Esophagus squamous epithelium (tissue), 5 donors: ENCODE measurements around the gene PHLDB2. TPM values are rescaled to one million over a fixed set of nuclear protein-coding genes. Genes with fewer than 3 reads are reported as not detected.

ENCODE experiments used
- DNase-seq: peaks from one replicate; lab custom pipeline; 2025; lab: John Stamatoyannopoulos, UW
- H3K27ac ChIP-seq, 4 donors: fragments of 200-600 bp; sonication (generic); one replicate each; pipeline ENCODE4 v1.5.1; 2016 to 2019; ENCODE audit warnings: mild to moderate bottlenecking in 1 of 4
- H3K27me3 ChIP-seq, 4 donors: fragments of 200-600 bp; sonication (generic); 1 replicate in 3 of 4; 2 replicates in 1 of 4; pipeline versions ENCODE4 v1.5.1 to v1.6.0; 2017 to 2021; ENCODE audit warnings: antibody characterized with exemption in 1 of 4
- H3K36me3 ChIP-seq, 3 donors: fragments of 200-600 bp; sonication (generic); one replicate each; pipeline ENCODE4 v1.5.1; 2016 to 2019
- H3K4me1 ChIP-seq, 3 donors: fragments of 200-600 bp; sonication (generic); one replicate each; pipeline ENCODE4 v1.5.1; 2017 to 2019
- H3K4me3 ChIP-seq, 4 donors: fragments of 200-600 bp; sonication (generic); 1 replicate in 3 of 4; 2 replicates in 1 of 4; pipeline ENCODE4 v1.5.1; 2016 to 2019; ENCODE audit warnings: mild to moderate bottlenecking in 2 of 4, moderate library complexity in 1 of 4
- H3K9me3 ChIP-seq, 3 donors: fragments of 200-600 bp; sonication (generic); one replicate each; pipeline ENCODE4 v1.5.1; 2016 to 2019
- POLR2A ChIP-seq, 4 donors: fragments of 450-650 bp; IDR thresholded peaks; one replicate each; pipeline ENCODE4 v1.6.1; 2017; ENCODE audit warnings: antibody characterized with exemption in 4 of 4, mild to moderate bottlenecking in 4 of 4, moderate library complexity in 3 of 4
- WGBS, 2 donors: methylation state at CpG; one replicate each; pipeline ENCODE4 v1.1.5; 2018; 5-methylcytosine and 5-hydroxymethylcytosine counted together
- intact Hi-C: fragments of 100-400 bp; cut with DNase I; formaldehyde crosslinking; loops from one replicate; pipeline ENCODE4 v1.15.0; 2022
- total RNA-seq, 4 donors: library from RNA; depleted of rRNA; stranded (reverse); fragments of >200 nt; gene quantifications; one replicate each; pipeline ENCODE4 v1.1.0, GENCODE V29; 2016
- TF ChIP-seq, protein P1 (sequence below), 6 experiments: fragments of 450-650 bp in 4 of 6; fragments of 200-600 bp in 2 of 6; sonication (generic) in 2 of 6; IDR thresholded peaks; one replicate each; pipeline ENCODE4 v1.5.1; 2016 to 2019; ENCODE audit warnings: antibody characterized with exemption in 6 of 6, mild to moderate bottlenecking in 4 of 6, moderate library complexity in 4 of 6
- donor health status: DM: yes; HTN: yes; CAD: no.

Gene PHLDB2
- total RNA-seq, 4 donors from 2014 or later, result 5.6 to 37.8 (median 19.2) TPM

DNA sequence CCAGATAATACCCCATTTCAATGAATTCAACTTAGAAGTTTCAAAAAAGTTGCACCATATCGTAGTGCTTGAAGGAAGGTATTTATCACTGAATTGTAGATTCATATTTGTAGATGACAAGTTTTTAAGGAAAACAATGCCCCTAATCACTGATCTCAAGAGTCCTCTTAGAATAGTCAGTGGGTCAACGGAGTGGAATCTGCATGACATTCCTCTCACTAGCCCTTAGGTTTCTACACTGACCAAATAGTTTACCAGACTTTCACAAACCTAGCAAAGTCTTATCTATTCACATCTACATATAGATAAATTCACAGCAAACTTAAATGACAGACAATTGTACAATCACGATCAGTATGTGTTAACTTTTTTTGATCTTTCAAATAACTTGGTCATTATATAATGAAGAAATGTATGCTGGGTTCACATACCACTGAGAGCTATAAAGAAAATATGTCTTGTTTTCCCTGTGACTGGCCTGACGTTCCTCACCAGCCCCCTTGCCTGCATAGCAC is 35.7 kb upstream of the PHLDB2 start:
- DNase-seq, result no peak
- no peaks in the 10 kb centered on the region for H3K4me1 ChIP-seq
- WGBS, 2 donors, result 92 to 96% methylated on average over 4 of the region's 4 CpGs
- H3K9me3 ChIP-seq, result peaks cover 0 to 9% (median 0%) of the 10 kb centered on the region in 3 donors
- H3K36me3 ChIP-seq, result no peaks in the 10 kb centered on the region
- H3K27ac ChIP-seq, result no peak overlapping the region
- no peak overlapping the region for H3K4me3 ChIP-seq
- no peak for TF ChIP-seq POLR2A (IDR thresholded peaks at IDR 0.05)
- TF ChIP-seq, protein P1, sequence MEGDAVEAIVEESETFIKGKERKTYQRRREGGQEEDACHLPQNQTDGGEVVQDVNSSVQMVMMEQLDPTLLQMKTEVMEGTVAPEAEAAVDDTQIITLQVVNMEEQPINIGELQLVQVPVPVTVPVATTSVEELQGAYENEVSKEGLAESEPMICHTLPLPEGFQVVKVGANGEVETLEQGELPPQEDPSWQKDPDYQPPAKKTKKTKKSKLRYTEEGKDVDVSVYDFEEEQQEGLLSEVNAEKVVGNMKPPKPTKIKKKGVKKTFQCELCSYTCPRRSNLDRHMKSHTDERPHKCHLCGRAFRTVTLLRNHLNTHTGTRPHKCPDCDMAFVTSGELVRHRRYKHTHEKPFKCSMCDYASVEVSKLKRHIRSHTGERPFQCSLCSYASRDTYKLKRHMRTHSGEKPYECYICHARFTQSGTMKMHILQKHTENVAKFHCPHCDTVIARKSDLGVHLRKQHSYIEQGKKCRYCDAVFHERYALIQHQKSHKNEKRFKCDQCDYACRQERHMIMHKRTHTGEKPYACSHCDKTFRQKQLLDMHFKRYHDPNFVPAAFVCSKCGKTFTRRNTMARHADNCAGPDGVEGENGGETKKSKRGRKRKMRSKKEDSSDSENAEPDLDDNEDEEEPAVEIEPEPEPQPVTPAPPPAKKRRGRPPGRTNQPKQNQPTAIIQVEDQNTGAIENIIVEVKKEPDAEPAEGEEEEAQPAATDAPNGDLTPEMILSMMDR (IDR thresholded peaks at IDR 0.05), result no peak
- no peaks in the 10 kb centered on the region for H3K27me3 ChIP-seq
- intact Hi-C loops, result no loop called here

DNA sequence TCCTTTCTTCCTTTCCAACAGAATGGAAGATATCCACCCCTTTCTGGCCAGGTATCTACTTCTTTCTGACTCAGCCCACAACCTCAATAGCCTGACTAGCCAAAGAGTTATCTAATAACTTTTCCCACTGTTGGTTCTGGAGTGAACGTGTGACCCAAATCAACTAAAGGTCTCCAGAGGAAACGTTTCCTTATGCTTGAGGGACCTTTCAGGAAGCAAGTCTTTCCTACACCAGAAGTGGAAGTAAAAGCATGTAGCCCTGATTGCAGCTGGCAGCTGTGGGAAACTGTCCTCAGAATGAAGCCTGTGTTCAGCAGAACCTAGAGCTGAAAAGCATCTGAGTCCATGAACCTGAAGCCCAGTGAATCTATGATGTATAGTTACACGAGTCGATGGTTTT is 34.7 kb upstream of the PHLDB2 start:
- intact Hi-C loops, result no loop called here
- WGBS, 2 donors, result 65 to 83% methylated on average over 4 of the region's 4 CpGs
- H3K9me3 ChIP-seq, result peaks cover 0 to 9% (median 0%) of the 10 kb centered on the region in 3 donors
- no peaks in the 10 kb centered on the region for H3K4me1 ChIP-seq
- H3K27ac ChIP-seq, result no peak overlapping the region
- no peaks in the 10 kb centered on the region for H3K27me3 ChIP-seq
- TF ChIP-seq POLR2A (IDR thresholded peaks at IDR 0.05), result no peak
- TF ChIP-seq, protein P1 (IDR thresholded peaks at IDR 0.05), result no peak
- H3K36me3 ChIP-seq, result no peaks in the 10 kb centered on the region
- no peak for DNase-seq
- no peak overlapping the region for H3K4me3 ChIP-seq

DNA sequence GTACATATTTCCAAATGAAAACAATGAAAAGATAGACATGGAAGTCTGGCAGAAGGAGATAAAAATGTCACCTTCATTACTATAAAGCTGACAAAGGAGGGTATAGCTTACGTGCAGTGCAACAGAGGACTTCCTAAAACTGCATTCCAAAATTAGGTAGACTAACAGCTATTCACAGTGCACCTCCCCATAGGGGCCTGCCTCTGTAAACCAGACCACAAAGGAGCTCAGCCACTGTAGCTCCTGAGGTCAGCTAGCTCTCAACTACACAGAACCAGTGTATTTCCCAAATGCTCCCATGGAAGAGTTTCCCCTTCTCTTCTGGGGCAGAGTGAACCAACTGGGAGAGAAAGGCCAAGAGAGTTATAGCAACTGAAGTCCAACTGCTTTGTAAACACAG is 31.2 kb upstream of the PHLDB2 start:
- no peaks in the 10 kb centered on the region for H3K27me3 ChIP-seq
- H3K4me1 ChIP-seq, result no peaks in the 10 kb centered on the region
- no peak overlapping the region for H3K27ac ChIP-seq
- H3K9me3 ChIP-seq, result no peaks in the 10 kb centered on the region
- DNase-seq, result no peak
- WGBS, 2 donors, result 83 to 100% methylated on average over 1 of the region's 1 CpG
- H3K4me3 ChIP-seq, result no peak overlapping the region
- intact Hi-C loops, result no loop called here
- no peak for TF ChIP-seq POLR2A (IDR thresholded peaks at IDR 0.05)
- TF ChIP-seq, protein P1 (IDR thresholded peaks at IDR 0.05), result no peak
- H3K36me3 ChIP-seq, result no peaks in the 10 kb centered on the region

DNA sequence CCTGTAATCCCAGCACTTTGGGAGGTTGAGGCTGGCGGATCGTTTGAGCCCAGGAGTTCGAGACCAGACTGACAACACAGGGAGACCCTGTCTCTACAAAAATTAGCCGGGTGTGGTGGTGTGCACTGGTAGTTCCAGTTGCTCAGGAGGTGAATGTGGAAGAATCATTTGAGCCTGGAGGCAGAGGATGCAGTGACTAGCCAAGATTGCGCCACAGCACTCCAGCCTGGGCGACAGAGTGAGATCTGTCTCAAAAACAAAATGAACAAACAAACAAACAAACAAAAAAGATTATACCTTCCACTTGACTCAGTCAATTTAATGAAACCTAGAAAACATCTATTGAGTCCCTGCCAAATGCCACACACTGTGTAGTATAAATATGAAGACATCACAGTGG is 30.5 kb upstream of the PHLDB2 start:
- WGBS, 2 donors, result 87 to 93% methylated on average over 6 of the region's 6 CpGs
- Histone ChIP-seq H3K27me3 (no peaks in the 10 kb centered on the region), H3K4me3 (no peak overlapping the region), H3K9me3 (no peaks in the 10 kb centered on the region), H3K36me3 (no peaks in the 10 kb centered on the region), H3K27ac (no peak overlapping the region), H3K4me1 (no peaks in the 10 kb centered on the region)
- intact Hi-C loops, result no loop called here
- TF ChIP-seq, protein P1 (IDR thresholded peaks at IDR 0.05), result no peak
- TF ChIP-seq POLR2A (IDR thresholded peaks at IDR 0.05), result no peak
- DNase-seq, result no peak

DNA sequence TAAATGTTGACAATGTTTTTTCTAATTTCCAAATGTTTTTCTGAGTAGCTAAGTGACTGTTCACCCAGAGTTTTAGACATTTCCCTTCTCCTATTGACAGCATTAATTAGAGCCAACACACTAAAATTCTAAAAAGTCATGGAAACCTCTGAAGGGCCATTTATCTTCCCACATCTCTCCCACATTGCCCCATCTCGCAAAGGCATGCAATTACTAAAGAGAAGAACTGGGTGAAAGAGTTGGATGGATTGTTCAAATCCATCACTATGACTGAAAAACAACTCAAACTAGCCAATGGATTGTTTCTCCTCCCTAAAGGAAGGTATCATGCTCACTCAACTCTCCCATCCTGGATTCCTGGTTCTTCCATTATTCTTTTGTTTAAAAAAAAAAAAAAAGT is 30.0 kb upstream of the PHLDB2 start:
- intact Hi-C loops, result no loop called here
- Histone ChIP-seq H3K27ac (no peak overlapping the region), H3K36me3 (no peaks in the 10 kb centered on the region), H3K27me3 (no peaks in the 10 kb centered on the region), H3K4me1 (no peaks in the 10 kb centered on the region), H3K9me3 (no peaks in the 10 kb centered on the region), H3K4me3 (no peak overlapping the region)
- no peak for DNase-seq
- 75 to 100% methylated on average over 1 of the region's 1 CpG for WGBS, 2 donors
- no peak for TF ChIP-seq POLR2A (IDR thresholded peaks at IDR 0.05)
- TF ChIP-seq, protein P1 (IDR thresholded peaks at IDR 0.05), result no peak
